ENCODE results near the gene SPATA31C2.
"Not testable (repeated sequence)": the region's sequence is repeated elsewhere in the genome, so short reads cannot be mapped to it uniquely, and the experiment has no call there.

Gene SPATA31C2

GRCh38 chr9:88138375-88138774, at the start of gene SPATA31C2:
Gene SPATA31C2 (minus strand): TSS chr9:88138475. CDS start chr9:88138446, 29 bp downstream.
- not testable (repeated sequence) for DNase-seq (ENCODE audit: low read depth in 2 of 2)

- no peak for DNase-seq (ENCODE audit: low read depth in 2 of 2)
Observed at GRCh38 chr9:88187631-88188030, 49.4 kb upstream of the SPATA31C2 start.

- no peak for DNase-seq (ENCODE audit: low read depth in 2 of 2)
Observed at GRCh38 chr9:88186495-88187110, 48.3 kb upstream of the SPATA31C2 start.

GRCh38 chr9:88184976-88185375, 46.7 kb upstream of the SPATA31C2 start:
- no peak for DNase-seq (ENCODE audit: low read depth in 2 of 2)

GRCh38 chr9:88183798-88184495, 45.7 kb upstream of the SPATA31C2 start:
- no peak for DNase-seq (ENCODE audit: low read depth in 2 of 2)

- DNase-seq (ENCODE audit: low read depth in 2 of 2): no peak
Observed at GRCh38 chr9:88182501-88182900, 44.2 kb upstream of the SPATA31C2 start.

- no peak for DNase-seq (ENCODE audit: low read depth in 2 of 2)
Observed at GRCh38 chr9:88180081-88180765, 41.9 kb upstream of the SPATA31C2 start.

- peak; percentile 5 to 7 for DNase-seq (ENCODE audit: low read depth in 2 of 2)
Observed at GRCh38 chr9:88179062-88179521, 40.8 kb upstream of the SPATA31C2 start.

GRCh38 chr9:88178641-88179040, 40.4 kb upstream of the SPATA31C2 start:
- no peak for DNase-seq (ENCODE audit: low read depth in 2 of 2)

GRCh38 chr9:88177371-88177770, 39.1 kb upstream of the SPATA31C2 start:
- no peak for DNase-seq (ENCODE audit: low read depth in 2 of 2)

- no peak for DNase-seq (ENCODE audit: low read depth in 2 of 2)
Observed at GRCh38 chr9:88174324-88174723, 36.0 kb upstream of the SPATA31C2 start.

GRCh38 chr9:88173378-88173999, 35.2 kb upstream of the SPATA31C2 start:
- peak; percentile 15 to 28 for DNase-seq (ENCODE audit: low read depth in 2 of 2)

GRCh38 chr9:88169700-88170099, 31.4 kb upstream of the SPATA31C2 start:
- no peak for DNase-seq (ENCODE audit: low read depth in 2 of 2)

- DNase-seq (ENCODE audit: low read depth in 2 of 2): no peak
Observed at GRCh38 chr9:88168564-88168963, 30.3 kb upstream of the SPATA31C2 start.

- DNase-seq (ENCODE audit: low read depth in 2 of 2): no peak
Observed at GRCh38 chr9:88166660-88167059, 28.4 kb upstream of the SPATA31C2 start.

GRCh38 chr9:88164850-88165249, 26.6 kb upstream of the SPATA31C2 start:
- DNase-seq (ENCODE audit: low read depth in 2 of 2): no peak

GRCh38 chr9:88161144-88161543, 22.9 kb upstream of the SPATA31C2 start:
- DNase-seq (ENCODE audit: low read depth in 2 of 2): no peak

GRCh38 chr9:88143957-88144625, 5.8 kb upstream of the SPATA31C2 start:
- no peak for DNase-seq (ENCODE audit: low read depth in 2 of 2)

GRCh38 chr9:88143179-88143578, 4.9 kb upstream of the SPATA31C2 start:
- DNase-seq (ENCODE audit: low read depth in 2 of 2): no peak

GRCh38 chr9:88133552-88133951, 4.7 kb downstream of the SPATA31C2 start:
- DNase-seq (ENCODE audit: low read depth in 2 of 2): not testable (repeated sequence)

- DNase-seq (ENCODE audit: low read depth in 2 of 2): not testable (repeated sequence)
Observed at GRCh38 chr9:88129556-88129955, 8.7 kb downstream of the SPATA31C2 start.

Measured in stimulated activated CD8-positive, alpha-beta memory T cell treated with anti-CD3 and anti-CD28 coated beads, Interleukin-2, amount 100 ng/mL, for 48 hours (primary cell).